Adrenal gland (tissue), 5 donors: ENCODE measurements around the gene NR1D1.

Experiments used
- CTCF ChIP-seq, 6 experiments: fragments of 450-650 bp in 4 of 6; fragments of 200-600 bp in 2 of 6; sonication (generic) in 1 of 6; IDR thresholded peaks; 1 replicate in 5 of 6; 2 replicates in 1 of 6; pipeline versions ENCODE4 v1.5.1 to v1.8.0; 2016 to 2021; ENCODE audit warnings: antibody characterized with exemption in 6 of 6, mild to moderate bottlenecking in 2 of 6, moderate library complexity in 1 of 6
- POLR2A ChIP-seq, 2 donors: fragments of 450-650 bp; IDR thresholded peaks; one replicate each; pipeline ENCODE4 v1.6.1; 2017; ENCODE audit warnings: antibody characterized with exemption in 2 of 2, mild to moderate bottlenecking in 2 of 2, moderate library complexity in 1 of 2
- donor health status: DM: no; HTN: no; CAD: no.

DNA sequence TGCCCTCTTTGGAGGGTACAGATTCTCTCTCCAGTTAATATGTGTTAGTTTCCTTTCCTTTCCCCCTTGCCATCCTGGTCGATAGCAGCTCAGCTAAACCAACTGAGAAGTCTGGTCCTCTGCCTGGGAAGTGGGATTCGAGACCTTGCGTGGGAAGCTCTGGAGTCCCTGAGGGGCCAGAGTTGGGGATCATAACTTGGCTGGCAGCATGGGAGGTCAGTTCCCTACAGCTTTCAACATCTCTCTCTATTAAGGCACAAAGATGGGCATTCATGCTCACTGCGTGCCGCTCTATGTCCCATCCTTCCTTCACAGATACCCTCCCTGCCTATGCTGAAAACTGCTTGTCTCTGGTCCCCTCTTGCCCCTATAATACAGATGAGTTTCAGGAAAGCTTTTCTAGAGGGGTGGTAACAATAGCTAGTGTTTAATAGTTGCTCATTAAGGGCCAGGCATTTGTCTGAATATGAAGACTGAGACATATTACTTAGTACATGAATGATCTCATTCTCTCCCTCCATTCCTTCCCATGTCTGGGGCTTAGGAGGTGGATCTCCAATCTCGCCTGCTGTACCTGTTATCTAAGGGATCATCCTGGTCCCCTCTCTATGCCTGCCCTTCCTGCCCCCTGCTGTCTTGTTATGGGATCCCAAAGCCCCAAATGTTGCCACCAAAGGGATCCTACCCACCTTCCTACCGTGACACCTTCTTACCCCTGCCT is 26.8 kb downstream of the NR1D1 start:
- TF ChIP-seq CTCF (IDR thresholded peaks at IDR 0.05) (no peak), POLR2A (IDR thresholded peaks at IDR 0.05) (no peak)
